ENCODE results near the gene ENDOV.

ENDOV gene

GRCh38 chr17:80453126-80453997, 38.4 kb downstream of the ENDOV start:
- DNase-seq, result no peak

- DNase-seq, result no peak
These were observed 39.1 kb downstream of the ENDOV start for GRCh38 chr17:80453998-80454556.

GRCh38 chr17:80454557-80455335, 39.8 kb downstream of the ENDOV start:
- peak; percentile 94 for DNase-seq

DNA sequence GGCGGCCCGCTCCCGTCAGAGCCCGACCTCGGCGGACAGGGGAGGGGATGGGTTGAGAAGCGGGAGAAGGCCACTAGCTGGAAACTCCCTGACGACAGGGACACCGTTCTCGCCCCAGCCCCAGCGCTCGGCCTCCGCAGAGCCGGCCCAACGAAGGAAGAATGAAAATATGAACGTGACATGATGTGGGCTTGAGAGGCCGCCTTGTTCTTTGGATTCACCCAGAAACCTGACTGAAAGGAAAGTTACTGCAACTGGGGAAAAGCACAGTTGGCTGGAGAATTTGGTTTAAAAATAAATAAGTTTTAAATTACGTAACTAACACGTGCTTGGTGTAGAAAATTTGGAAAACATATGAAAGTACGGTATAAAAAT, 40.4 kb downstream of the ENDOV start:
- peak; percentile 35 for DNase-seq

DNA sequence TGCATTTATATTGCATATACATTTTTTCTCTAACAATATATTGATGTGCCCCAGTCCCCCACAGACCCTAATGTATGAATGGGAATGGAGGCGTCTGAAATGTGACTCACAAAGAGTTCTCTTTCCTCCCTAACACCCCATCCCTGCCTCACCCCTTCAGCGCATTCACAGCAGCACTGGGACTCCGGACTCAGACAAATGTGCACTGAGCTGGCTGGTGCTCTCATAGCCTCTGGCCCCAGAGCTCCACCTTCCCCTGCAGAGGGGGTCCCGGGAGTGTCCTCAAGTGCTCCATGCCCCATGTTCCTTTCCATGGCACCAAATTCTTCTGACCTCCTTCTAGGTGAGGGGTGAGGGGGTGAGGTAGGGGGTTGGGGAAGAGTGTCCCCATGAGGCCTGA, 40.8 kb downstream of the ENDOV start:
- DNase-seq, result no peak

DNA sequence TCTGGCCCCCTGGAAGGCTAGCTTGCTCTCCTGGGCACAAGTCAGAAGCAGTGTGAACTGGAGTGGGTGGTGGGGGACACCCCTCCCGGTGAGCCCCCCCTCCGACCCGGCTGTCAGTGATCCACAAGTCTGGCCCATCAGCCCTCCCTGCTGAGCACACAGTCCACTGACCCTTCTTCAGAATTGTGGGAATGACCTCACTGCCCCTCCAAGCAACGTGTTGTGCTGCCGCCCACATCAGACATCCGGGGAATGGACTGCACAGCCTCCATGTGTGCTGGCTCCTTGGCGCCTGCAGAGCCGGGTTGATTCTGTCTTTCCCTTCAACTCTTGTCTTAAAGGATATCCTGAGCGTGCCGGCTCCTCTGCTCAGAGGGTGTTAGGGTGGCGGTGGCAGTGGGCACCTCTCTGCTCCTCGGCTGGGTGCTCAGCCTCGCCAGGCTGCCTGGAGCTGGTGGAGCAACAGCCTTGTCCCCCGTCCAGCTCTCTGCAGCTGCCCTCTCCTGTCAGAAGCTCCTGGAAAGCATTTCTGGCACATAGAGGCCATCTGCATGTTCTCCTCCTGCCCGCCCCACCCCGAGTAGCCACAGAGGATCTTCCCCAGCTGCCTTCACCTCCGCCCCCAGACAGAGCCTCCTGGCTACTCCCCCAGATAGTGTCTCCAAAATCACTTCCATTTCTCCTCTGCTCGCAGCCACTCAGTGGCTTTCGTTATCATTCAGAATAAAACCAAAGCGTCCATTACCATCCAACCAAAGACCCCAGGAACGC, 41.7 kb downstream of the ENDOV start:
- no peak for DNase-seq

DNA sequence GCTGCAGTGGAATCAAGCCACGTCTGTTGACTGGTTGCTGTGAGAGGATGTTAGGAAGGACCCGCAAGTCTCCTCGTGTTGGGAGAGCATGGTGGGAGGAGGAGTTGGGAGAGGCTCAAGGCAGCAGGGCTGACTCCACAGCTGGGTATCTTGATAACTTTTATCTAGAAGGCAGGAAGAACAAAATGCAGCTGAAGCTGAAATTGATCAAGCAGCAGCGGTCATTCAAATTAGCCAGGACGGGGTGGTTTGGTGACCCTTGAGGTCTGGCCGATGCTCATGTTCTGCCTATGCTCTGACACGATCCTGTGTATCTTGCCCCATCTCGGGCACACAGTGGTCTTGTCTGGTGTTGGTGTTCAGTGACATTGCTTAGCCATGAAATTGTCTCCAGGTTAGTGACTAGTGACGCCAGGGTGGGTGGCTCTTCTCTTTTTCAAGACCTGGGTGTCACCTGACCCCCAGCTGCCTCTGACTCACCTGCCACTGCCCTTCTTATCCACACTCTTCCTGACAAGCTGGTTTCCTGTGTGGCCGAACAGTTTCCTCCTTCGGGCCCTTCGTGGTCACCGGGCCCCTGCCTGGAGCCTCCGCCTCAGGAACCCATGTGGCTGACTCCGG, 42.4 kb downstream of the ENDOV start:
- DNase-seq, result no peak

- no peak for DNase-seq
These were observed 43.0 kb downstream of the ENDOV start for GRCh38 chr17:80458016-80458415.

DNA sequence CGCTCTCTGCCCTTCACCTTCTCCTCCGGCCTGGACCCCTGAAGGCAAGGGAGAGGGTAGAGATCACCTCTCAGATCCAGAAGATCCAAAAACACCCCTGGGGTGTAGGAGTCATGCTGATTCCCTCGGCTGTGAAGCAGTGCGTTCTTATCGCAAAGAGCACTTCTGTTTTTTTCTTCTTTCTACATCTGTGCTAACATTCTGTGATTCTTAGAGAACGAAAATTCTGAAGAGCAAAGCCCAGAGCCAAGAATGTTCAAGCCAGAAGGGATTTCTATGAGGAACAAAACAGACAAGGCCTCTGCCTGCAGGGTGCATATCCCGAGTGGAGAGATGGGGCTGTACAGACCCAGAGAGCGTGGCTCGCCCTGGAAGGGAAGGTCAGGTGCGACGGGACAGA, 44.3 kb downstream of the ENDOV start:
- no peak for DNase-seq

GRCh38 chr17:80460429-80460834, 45.5 kb downstream of the ENDOV start:
- DNase-seq, result no peak

GRCh38 chr17:80461528-80462160, 46.7 kb downstream of the ENDOV start:
- DNase-seq, result no peak

DNA sequence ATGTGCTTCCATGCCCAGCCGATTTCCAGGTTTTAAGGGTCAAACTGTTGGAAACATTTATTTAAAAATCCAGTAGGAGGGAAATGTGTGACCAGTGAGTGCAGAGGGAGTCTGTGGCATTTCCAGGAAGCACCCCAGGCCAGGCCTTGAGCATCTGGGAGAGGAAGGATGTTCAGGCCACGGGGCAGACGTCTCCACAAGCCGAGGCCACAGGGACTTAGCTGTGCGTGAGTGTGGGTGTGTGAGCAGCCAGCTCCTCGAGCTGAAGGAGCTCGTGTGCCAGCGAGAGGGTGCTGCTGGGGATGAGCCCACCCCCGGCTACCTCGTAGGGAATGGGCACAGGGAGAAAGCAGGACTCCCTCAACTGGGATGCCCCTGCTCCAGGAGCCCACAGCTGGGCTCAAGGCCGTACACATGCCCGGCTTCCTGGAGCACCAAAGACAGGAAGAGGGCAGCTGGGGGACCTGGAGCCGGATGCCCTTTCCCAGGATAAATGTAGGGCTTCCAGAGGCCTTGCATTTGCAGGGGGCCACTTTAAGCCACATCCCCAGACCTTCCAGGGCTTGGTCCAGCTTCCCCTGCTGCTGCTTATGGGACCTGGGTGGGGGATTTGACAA, 48.9 kb downstream of the ENDOV start:
- DNase-seq, result no peak

DNA sequence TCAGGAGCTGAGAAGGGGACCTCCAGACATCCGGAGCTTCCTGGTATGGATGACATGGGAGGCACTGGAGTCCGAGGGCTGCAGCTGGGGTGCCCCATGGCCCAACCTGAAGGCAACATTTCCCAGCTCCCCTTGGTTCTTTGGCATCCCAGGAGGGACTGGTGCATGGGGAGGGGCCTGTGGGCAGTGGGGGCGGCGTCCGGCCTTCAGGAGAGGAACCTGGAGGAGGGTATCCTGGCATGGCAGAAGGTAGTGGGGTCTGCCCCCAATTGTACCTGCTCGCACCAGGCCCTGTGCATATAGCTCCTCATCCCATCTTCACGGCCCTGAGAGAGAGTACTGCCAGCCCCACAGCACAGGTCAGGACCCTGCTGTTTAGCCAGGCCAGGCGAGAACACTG, 49.5 kb downstream of the ENDOV start:
- no peak for DNase-seq

- DNase-seq, result no peak
These were observed 50.5 kb downstream of the ENDOV start for GRCh38 chr17:80465327-80465974.

DNA sequence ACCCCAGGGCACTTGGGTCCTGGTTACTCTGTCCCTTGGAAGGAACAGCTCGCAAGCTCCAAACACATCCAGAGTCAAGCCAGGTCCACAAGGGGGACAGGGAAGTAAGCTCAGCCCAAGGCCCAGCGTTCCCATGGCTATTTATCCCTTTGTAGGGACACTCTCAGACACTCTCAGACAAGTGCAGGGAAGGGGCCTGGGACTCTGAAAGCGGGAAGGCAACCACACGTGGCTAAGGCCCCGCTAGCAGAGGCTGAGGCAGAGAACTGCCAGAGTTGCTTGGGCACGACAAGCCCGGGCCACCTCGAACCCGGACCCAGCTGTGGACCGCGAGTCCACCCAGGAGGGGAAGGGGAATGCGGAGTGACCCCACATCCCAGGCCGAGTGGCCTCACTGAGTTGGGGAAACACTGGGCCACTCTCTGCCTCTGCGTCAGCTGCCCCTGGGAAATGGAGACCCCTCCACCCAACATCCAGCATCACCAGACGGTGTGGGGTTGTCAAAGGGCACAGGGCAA, 51.3 kb downstream of the ENDOV start:
- no peak for DNase-seq

- DNase-seq, result no peak
These were observed 53.3 kb downstream of the ENDOV start for GRCh38 chr17:80468242-80468641.

GRCh38 chr17:80468781-80469493, 54.0 kb downstream of the ENDOV start:
- no peak for DNase-seq

- DNase-seq, result no peak
These were observed 54.7 kb downstream of the ENDOV start for GRCh38 chr17:80469667-80470066.

- no peak for DNase-seq
These were observed 55.6 kb downstream of the ENDOV start for GRCh38 chr17:80470603-80471002.

- no peak for DNase-seq
These were observed 57.0 kb downstream of the ENDOV start for GRCh38 chr17:80471922-80472321.
